GM18505 (cell line): ENCODE data around the gene DHRS4.
"Not testable (repeated sequence)": the region's sequence is repeated elsewhere in the genome, so short reads cannot be mapped to it uniquely, and the experiment has no call there.

Source experiments
- ATAC-seq: cut with Tn5 transposase; IDR thresholded peaks from one replicate; pipeline ENCODE4 v1.9.1; 2021; ENCODE audit not compliant: unreplicated experiment
- POLR2A ChIP-seq: IDR thresholded peaks from 4 replicates; pipeline ENCODE4 v1.6.1; 2011; ENCODE audit warnings: borderline replicate concordance; ENCODE audit not compliant: insufficient read depth, insufficient read length; ENCODE audit errors: extremely low read depth

The DHRS4 gene

GRCh38 chr14:23932639-23933038 is 20.9 kb upstream of the DHRS4 start:
- ATAC-seq, result no peak
- TF ChIP-seq POLR2A, result no peak

- no peak for TF ChIP-seq POLR2A
- ATAC-seq, result no peak
Observed at GRCh38 chr14:23933108-23933741, 20.3 kb upstream of the DHRS4 start.

DNA sequence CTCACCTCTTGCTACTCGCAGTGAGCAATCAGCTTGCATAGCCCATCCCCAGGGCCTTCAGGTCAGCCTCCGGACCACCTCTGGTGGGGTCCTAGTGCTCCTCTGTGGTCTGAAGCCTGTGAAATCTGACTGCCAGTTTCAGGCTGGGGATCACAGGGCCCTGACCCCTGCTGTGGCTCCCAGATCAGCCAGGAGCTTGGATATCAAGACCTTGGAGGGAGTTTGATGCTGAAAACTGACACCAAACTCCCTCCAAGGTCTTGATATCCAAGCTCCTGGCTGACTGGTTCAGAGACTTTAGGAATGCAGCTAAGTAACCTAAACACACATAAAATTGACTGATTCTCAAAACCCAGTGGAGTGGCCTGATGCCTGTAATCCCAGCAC is 19.8 kb upstream of the DHRS4 start:
- ATAC-seq, result no peak
- no peak for TF ChIP-seq POLR2A

GRCh38 chr14:23935158-23935557 is 18.4 kb upstream of the DHRS4 start:
- TF ChIP-seq POLR2A, result no peak
- no peak for ATAC-seq

GRCh38 chr14:23936084-23936829 is 17.3 kb upstream of the DHRS4 start:
- TF ChIP-seq POLR2A, result no peak
- ATAC-seq, result no peak

DNA sequence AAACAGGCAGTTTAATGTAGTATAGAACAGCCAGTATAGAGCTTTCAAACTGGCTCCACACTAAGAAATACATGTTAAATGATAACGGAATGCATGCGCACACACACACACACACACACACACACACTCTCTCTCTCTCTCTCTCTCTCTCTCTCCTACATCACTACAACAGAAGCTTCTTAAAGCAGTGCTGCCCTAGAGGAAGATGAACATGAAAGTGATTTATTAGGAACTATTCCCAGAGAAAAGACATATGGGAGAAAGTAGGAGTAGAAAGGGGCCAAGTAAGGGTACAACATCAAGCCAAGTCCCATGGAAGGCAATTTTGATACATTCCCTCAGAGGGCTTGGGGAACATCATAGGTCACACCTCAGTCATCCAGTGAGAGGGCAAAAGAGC is 16.4 kb upstream of the DHRS4 start:
- ATAC-seq, result no peak
- no peak for TF ChIP-seq POLR2A

GRCh38 chr14:23938823-23939222 is 14.7 kb upstream of the DHRS4 start:
- ATAC-seq, result no peak
- TF ChIP-seq POLR2A, result no peak

GRCh38 chr14:23939607-23940326 is 13.8 kb upstream of the DHRS4 start:
- TF ChIP-seq POLR2A, result no peak
- no peak for ATAC-seq

- TF ChIP-seq POLR2A, result no peak
- no peak for ATAC-seq
Observed at GRCh38 chr14:23941230-23941629, 12.3 kb upstream of the DHRS4 start.

DNA sequence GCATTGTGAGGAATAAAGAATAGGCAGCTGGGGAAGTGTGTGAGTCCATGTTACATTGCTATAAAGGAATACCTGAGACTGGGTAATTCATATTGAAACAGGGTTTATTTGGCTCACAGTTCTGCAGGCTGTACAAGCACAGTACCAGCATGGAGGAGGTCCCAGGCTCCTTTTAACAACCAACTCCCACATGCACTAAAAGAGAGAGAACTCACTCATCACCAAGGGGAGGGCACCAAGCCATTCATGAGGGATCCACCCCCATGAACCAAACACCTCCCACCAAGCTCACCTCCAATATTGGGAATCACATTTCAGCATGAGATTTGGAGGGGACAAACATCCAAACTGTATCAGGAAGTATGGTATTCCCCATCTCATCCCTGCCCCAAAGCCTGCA is 11.9 kb upstream of the DHRS4 start:
- TF ChIP-seq POLR2A, result no peak
- no peak for ATAC-seq

DNA sequence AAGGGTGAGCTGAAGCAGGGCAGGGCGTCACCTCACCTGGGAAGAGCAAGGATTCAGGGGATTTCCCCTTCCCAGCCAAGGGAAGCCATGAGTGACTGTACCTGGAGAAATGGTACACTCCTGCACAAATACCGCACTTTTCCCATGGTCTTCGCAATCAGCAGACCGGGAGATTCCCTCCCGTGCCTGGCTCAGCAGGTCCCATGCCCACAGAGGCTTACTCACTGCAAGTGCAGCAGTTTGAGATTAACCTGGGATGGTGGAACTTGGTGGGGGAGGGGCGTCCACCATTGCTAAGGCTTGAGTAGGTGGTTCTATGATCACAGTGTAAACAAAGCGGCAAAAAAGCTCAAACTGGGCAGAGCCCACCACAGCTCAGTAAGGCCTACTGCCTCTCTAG is 11.0 kb upstream of the DHRS4 start:
- TF ChIP-seq POLR2A, result no peak
- ATAC-seq, result no peak

GRCh38 chr14:23949069-23949468 is 4.5 kb upstream of the DHRS4 start:
- not testable (repeated sequence) for ATAC-seq

- ATAC-seq, result no peak
- no peak for TF ChIP-seq POLR2A
Observed at GRCh38 chr14:23950411-23951135, 3.0 kb upstream of the DHRS4 start.

GRCh38 chr14:23951136-23951466 is 2.5 kb upstream of the DHRS4 start:
- not testable (repeated sequence) for ATAC-seq

- no peak for TF ChIP-seq POLR2A
- no peak for ATAC-seq
Observed at GRCh38 chr14:23951590-23952201, 1.9 kb upstream of the DHRS4 start.

- ATAC-seq, result not testable (repeated sequence)
Observed at GRCh38 chr14:23953116-23953463, 480 bp upstream of the DHRS4 start.

GRCh38 chr14:23954279-23954614 is 677 bp downstream of the DHRS4 start:
- ATAC-seq, result not testable (repeated sequence)

DNA sequence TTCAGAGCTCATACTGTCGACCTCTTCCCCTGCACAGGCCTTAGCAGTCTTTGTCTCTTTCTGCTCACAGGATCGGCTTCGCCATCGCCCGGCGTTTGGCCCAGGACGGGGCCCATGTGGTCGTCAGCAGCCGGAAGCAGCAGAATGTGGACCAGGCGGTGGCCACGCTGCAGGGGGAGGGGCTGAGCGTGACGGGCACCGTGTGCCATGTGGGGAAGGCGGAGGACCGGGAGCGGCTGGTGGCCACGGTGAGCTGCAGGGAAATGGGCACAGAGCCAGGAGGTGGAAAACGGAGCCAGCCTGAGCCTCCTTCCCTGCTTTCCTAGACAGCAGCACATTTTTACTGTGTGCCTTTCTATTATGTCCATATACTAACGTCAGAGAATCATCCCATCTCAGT is 1.4 kb downstream of the DHRS4 start:
- ATAC-seq, result not testable (repeated sequence)

- ATAC-seq, result not testable (repeated sequence)
Observed at GRCh38 chr14:23955811-23956210, 2.2 kb downstream of the DHRS4 start.

- not testable (repeated sequence) for ATAC-seq
Observed at GRCh38 chr14:23957913-23958569, 4.5 kb downstream of the DHRS4 start.
